ENCODE measurements around the gene KRT31. TPM values are rescaled to one million over a fixed set of nuclear protein-coding genes. Genes with fewer than 3 reads are reported as not detected.
"Not testable (repeated sequence)": the region's sequence is repeated elsewhere in the genome, so short reads cannot be mapped to it uniquely, and the experiment has no call there.

The KRT31 gene
- total RNA-seq, 2 experiments from 2014 or later, result not detected

GRCh38 chr17:41395044-41395443, 2.4 kb downstream of the KRT31 start:
- H3K27ac Mint-ChIP-seq; H3K4me3 Mint-ChIP-seq; H3K9me3 Mint-ChIP-seq; CTCF ChIA-PET; H3K36me3 Mint-ChIP-seq (ENCODE audit: low read depth); intact Hi-C loops (cut with micrococcal nuclease); H3K27me3 Mint-ChIP-seq (ENCODE audit: low read depth); DNase-seq; H3K4me1 Mint-ChIP-seq (ENCODE audit: low read depth): not testable (repeated sequence)

- H3K9me3 Mint-ChIP-seq, result no peaks in the 10 kb centered on the region
- CTCF ChIA-PET, result no interaction called here
- no peak overlapping the region for H3K4me3 Mint-ChIP-seq
- H3K4me1 Mint-ChIP-seq (ENCODE audit: low read depth), result peaks cover 5% of the 10 kb centered on the region
- H3K27me3 Mint-ChIP-seq (ENCODE audit: low read depth), result no peaks in the 10 kb centered on the region
- DNase-seq, result no peak
- no peak overlapping the region for H3K27ac Mint-ChIP-seq
- H3K36me3 Mint-ChIP-seq (ENCODE audit: low read depth), result no peaks in the 10 kb centered on the region
- intact Hi-C loops (cut with micrococcal nuclease), result no loop called here
Observed at GRCh38 chr17:41394254-41394996, 3.0 kb downstream of the KRT31 start.

- Mint-ChIP-seq H3K4me3 (no peak overlapping the region), H3K27ac (no peak overlapping the region), H3K27me3 (ENCODE audit: low read depth) (no peaks in the 10 kb centered on the region), H3K4me1 (ENCODE audit: low read depth) (peaks cover 2% of the 10 kb centered on the region), H3K36me3 (ENCODE audit: low read depth) (no peaks in the 10 kb centered on the region), H3K9me3 (no peaks in the 10 kb centered on the region)
- DNase-seq, result no peak
- CTCF ChIA-PET, result no interaction called here
- intact Hi-C loops (cut with micrococcal nuclease), result no loop called here
Observed at GRCh38 chr17:41393826-41394225, 3.6 kb downstream of the KRT31 start.

- Mint-ChIP-seq H3K27me3 (ENCODE audit: low read depth) (no peaks in the 10 kb centered on the region), H3K4me3 (no peak overlapping the region), H3K36me3 (ENCODE audit: low read depth) (no peaks in the 10 kb centered on the region), H3K4me1 (ENCODE audit: low read depth) (peaks cover 2% of the 10 kb centered on the region), H3K27ac (no peak overlapping the region), H3K9me3 (no peaks in the 10 kb centered on the region)
- intact Hi-C loops (cut with micrococcal nuclease), result no loop called here
- CTCF ChIA-PET, result no interaction called here
- DNase-seq, result no peak
Observed at GRCh38 chr17:41393294-41393693, 4.1 kb downstream of the KRT31 start.

- Mint-ChIP-seq H3K36me3 (ENCODE audit: low read depth) (no peaks in the 10 kb centered on the region), H3K27ac (no peak overlapping the region), H3K4me3 (no peak overlapping the region), H3K9me3 (peaks cover under 1% of the 10 kb centered on the region), H3K27me3 (ENCODE audit: low read depth) (no peaks in the 10 kb centered on the region), H3K4me1 (ENCODE audit: low read depth) (peaks cover 2% of the 10 kb centered on the region)
- DNase-seq, result no peak
- CTCF ChIA-PET, result no interaction called here
- intact Hi-C loops (cut with micrococcal nuclease), result no loop called here
Observed at GRCh38 chr17:41392278-41392677, 5.1 kb downstream of the KRT31 start.

GRCh38 chr17:41391535-41391934, 5.9 kb downstream of the KRT31 start:
- Mint-ChIP-seq H3K27me3 (ENCODE audit: low read depth) (no peaks in the 10 kb centered on the region), H3K4me3 (no peak overlapping the region), H3K27ac (no peak overlapping the region), H3K9me3 (peaks cover 5% of the 10 kb centered on the region), H3K4me1 (ENCODE audit: low read depth) (peaks cover 2% of the 10 kb centered on the region), H3K36me3 (ENCODE audit: low read depth) (peaks cover 2% of the 10 kb centered on the region)
- intact Hi-C loops (cut with micrococcal nuclease), result no loop called here
- DNase-seq, result no peak
- CTCF ChIA-PET, result interaction anchor here (1.5 kb wide), 1 partner anchor 9 kb away, joined by 5 read pairs; no protein-coding TSS in a partner anchor

GRCh38 chr17:41390411-41390938, 6.9 kb downstream of the KRT31 start:
- no peak overlapping the region for H3K27ac Mint-ChIP-seq
- no peak overlapping the region for H3K4me3 Mint-ChIP-seq

GRCh38 chr17:41387670-41388069, 9.7 kb downstream of the KRT31 start:
- H3K27ac Mint-ChIP-seq, result no peak overlapping the region
- CTCF ChIA-PET, result no interaction called here
- H3K9me3 Mint-ChIP-seq, result peaks cover 9% of the 10 kb centered on the region
- H3K4me3 Mint-ChIP-seq, result no peak overlapping the region
- DNase-seq, result no peak
- H3K36me3 Mint-ChIP-seq (ENCODE audit: low read depth), result peaks cover 3% of the 10 kb centered on the region
- no peaks in the 10 kb centered on the region for H3K27me3 Mint-ChIP-seq (ENCODE audit: low read depth)
- H3K4me1 Mint-ChIP-seq (ENCODE audit: low read depth), result no peaks in the 10 kb centered on the region
- intact Hi-C loops (cut with micrococcal nuclease), result no loop called here

More at GRCh38 chr17:41390411-41390938, 6.9 kb downstream of the KRT31 start:
- intact Hi-C loops (cut with micrococcal nuclease), result no loop called here
- DNase-seq, result no peak
- Mint-ChIP-seq H3K4me1 (ENCODE audit: low read depth) (no peaks in the 10 kb centered on the region), H3K9me3 (peaks cover 9% of the 10 kb centered on the region), H3K27me3 (ENCODE audit: low read depth) (no peaks in the 10 kb centered on the region), H3K36me3 (ENCODE audit: low read depth) (peaks cover 3% of the 10 kb centered on the region)
- CTCF ChIA-PET, result interaction anchor here (0.6 to 1.5 kb wide), 2 partner anchors 10 to 371 kb away, joined by 4 to 5 read pairs; no protein-coding TSS in a partner anchor

GRCh38 chr17:41386227-41386626, 11.2 kb downstream of the KRT31 start:
- CTCF ChIA-PET, result no interaction called here
- Mint-ChIP-seq H3K36me3 (ENCODE audit: low read depth) (peaks cover 3% of the 10 kb centered on the region), H3K9me3 (peaks cover 9% of the 10 kb centered on the region), H3K27ac (no peak overlapping the region), H3K4me1 (ENCODE audit: low read depth) (no peaks in the 10 kb centered on the region), H3K4me3 (no peak overlapping the region), H3K27me3 (ENCODE audit: low read depth) (no peaks in the 10 kb centered on the region)
- no peak for DNase-seq
- intact Hi-C loops (cut with micrococcal nuclease), result no loop called here

GRCh38 chr17:41383690-41384089, 13.7 kb downstream of the KRT31 start:
- H3K27ac Mint-ChIP-seq, result no peak overlapping the region
- H3K27me3 Mint-ChIP-seq (ENCODE audit: low read depth), result no peaks in the 10 kb centered on the region
- peaks cover under 1% of the 10 kb centered on the region for H3K4me1 Mint-ChIP-seq (ENCODE audit: low read depth)
- peaks cover 9% of the 10 kb centered on the region for H3K9me3 Mint-ChIP-seq
- H3K4me3 Mint-ChIP-seq, result no peak overlapping the region
- H3K36me3 Mint-ChIP-seq (ENCODE audit: low read depth), result peaks cover 3% of the 10 kb centered on the region
- intact Hi-C loops (cut with micrococcal nuclease), result no loop called here
- CTCF ChIA-PET, result no interaction called here
- no peak for DNase-seq

- no peaks in the 10 kb centered on the region for H3K27me3 Mint-ChIP-seq (ENCODE audit: low read depth)
- peaks cover 3% of the 10 kb centered on the region for H3K36me3 Mint-ChIP-seq (ENCODE audit: low read depth)
- H3K4me3 Mint-ChIP-seq, result no peak overlapping the region
- H3K27ac Mint-ChIP-seq, result no peak overlapping the region
- peaks cover 14% of the 10 kb centered on the region for H3K4me1 Mint-ChIP-seq (ENCODE audit: low read depth)
- intact Hi-C loops (cut with micrococcal nuclease), result no loop called here
- DNase-seq, result no peak
- peaks cover 9% of the 10 kb centered on the region for H3K9me3 Mint-ChIP-seq
- CTCF ChIA-PET, result no interaction called here
Observed at GRCh38 chr17:41382394-41382793, 15.0 kb downstream of the KRT31 start.

GRCh38 chr17:41381943-41382342, 15.5 kb downstream of the KRT31 start, which contains the start of gene KRT34:
TSS of gene KRT34 (minus strand) at chr17:41382306. CDS start at chr17:41382246, 60 bp downstream.
- DNase-seq; H3K27ac Mint-ChIP-seq; H3K27me3 Mint-ChIP-seq (ENCODE audit: low read depth); H3K4me3 Mint-ChIP-seq; H3K36me3 Mint-ChIP-seq (ENCODE audit: low read depth); CTCF ChIA-PET; H3K9me3 Mint-ChIP-seq; intact Hi-C loops (cut with micrococcal nuclease): not testable (repeated sequence)
- H3K4me1 Mint-ChIP-seq (ENCODE audit: low read depth), result peaks cover 14% of the 10 kb centered on the region

- H3K27ac Mint-ChIP-seq; intact Hi-C loops (cut with micrococcal nuclease); DNase-seq; H3K36me3 Mint-ChIP-seq (ENCODE audit: low read depth); H3K9me3 Mint-ChIP-seq; H3K4me3 Mint-ChIP-seq; H3K27me3 Mint-ChIP-seq (ENCODE audit: low read depth): not testable (repeated sequence)
- peaks cover 14% of the 10 kb centered on the region for H3K4me1 Mint-ChIP-seq (ENCODE audit: low read depth)
- CTCF ChIA-PET, result interaction anchor here (0.8 kb wide), 1 partner anchor 58 kb away, joined by 3 read pairs; no protein-coding TSS in a partner anchor
Observed at GRCh38 chr17:41380091-41380490, 17.3 kb downstream of the KRT31 start.
